Measurements from ENCODE around the gene CHIC2.
"Not testable (repeated sequence)": the region's sequence is repeated elsewhere in the genome, so short reads cannot be mapped to it uniquely, and the experiment has no call there.

Gene CHIC2

DNA sequence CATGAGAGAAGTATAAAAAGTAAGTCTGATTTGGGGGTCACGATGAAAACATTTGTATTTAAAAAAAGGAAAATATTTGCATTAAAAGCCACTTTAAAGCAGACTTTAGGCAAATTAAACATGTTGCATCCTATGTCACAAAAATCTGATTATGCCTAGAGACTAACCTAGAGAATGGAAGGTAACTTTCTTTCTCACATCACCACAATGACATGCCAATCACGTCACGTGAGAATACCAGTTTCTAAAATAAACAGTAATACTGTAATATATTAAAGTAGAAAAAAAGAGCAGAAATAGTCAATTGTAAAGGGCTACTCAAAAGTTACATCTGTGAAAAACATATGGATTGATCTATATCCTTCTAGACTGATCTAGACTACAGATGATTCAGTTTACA lies 3.3 kb downstream of the CHIC2 start:
- TF ChIP-seq, protein P1, sequence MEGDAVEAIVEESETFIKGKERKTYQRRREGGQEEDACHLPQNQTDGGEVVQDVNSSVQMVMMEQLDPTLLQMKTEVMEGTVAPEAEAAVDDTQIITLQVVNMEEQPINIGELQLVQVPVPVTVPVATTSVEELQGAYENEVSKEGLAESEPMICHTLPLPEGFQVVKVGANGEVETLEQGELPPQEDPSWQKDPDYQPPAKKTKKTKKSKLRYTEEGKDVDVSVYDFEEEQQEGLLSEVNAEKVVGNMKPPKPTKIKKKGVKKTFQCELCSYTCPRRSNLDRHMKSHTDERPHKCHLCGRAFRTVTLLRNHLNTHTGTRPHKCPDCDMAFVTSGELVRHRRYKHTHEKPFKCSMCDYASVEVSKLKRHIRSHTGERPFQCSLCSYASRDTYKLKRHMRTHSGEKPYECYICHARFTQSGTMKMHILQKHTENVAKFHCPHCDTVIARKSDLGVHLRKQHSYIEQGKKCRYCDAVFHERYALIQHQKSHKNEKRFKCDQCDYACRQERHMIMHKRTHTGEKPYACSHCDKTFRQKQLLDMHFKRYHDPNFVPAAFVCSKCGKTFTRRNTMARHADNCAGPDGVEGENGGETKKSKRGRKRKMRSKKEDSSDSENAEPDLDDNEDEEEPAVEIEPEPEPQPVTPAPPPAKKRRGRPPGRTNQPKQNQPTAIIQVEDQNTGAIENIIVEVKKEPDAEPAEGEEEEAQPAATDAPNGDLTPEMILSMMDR (IDR thresholded peaks at IDR 0.05; ENCODE audit: low read depth, low read length) = no peak
- no peak for DNase-seq (ENCODE audit: low read depth in 2 of 2)
- H3K4me3 ChIP-seq (replicated peaks in 1 of 2; ENCODE audit: low read depth in 2 of 2, low read length in 2 of 2) = peak overlapping the region in 1 of 2 donors; percentile 83

DNA sequence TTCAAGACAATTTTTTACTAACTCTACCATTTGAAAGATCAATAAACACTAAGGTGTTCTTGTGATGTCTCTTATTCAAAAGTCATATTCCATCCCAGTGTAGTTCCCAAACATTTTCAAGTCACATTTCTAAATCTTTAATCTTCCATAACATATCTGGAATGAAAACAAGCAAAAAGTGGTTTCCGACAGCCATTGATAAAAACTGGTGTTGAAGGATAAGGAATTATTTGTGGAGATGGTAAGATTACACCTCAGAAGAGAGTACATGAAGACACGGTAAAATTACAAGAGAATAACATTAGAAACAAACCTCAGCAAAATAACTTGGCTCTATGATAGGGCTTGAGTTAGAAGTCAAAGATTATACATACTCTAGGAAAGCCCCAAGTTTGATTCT lies 4.3 kb downstream of the CHIC2 start:
- TF ChIP-seq, protein P1 (IDR thresholded peaks at IDR 0.05; ENCODE audit: low read depth, low read length) = no peak
- no peak for DNase-seq (ENCODE audit: low read depth in 2 of 2)
- H3K4me3 ChIP-seq (replicated peaks in 1 of 2; ENCODE audit: low read depth in 2 of 2, low read length in 2 of 2) = peak overlapping the region in 1 of 2 donors; percentile 18

DNA sequence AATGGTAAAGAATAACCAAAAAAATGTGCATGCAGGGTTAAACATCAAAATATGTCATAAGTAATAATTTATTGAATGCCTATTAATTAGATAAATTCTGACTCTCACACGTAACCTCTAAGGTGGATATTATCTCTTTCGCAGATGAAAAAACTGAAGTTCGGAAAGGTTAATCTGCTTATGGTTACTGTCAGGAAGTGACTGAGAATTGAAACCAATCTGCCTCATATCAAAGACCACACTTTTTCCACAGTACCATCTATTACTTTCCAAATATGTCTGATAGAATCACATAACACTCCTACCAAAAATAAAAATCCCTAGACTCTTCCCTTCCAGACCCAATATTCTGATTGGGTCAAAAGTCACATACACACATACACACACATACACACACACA lies 6.2 kb downstream of the CHIC2 start:
- no peak for DNase-seq (ENCODE audit: low read depth in 2 of 2)
- no peak overlapping the region for H3K4me3 ChIP-seq (replicated peaks in 1 of 2; ENCODE audit: low read depth in 2 of 2, low read length in 2 of 2)
- TF ChIP-seq, protein P1 (IDR thresholded peaks at IDR 0.05; ENCODE audit: low read depth, low read length) = no peak

DNA sequence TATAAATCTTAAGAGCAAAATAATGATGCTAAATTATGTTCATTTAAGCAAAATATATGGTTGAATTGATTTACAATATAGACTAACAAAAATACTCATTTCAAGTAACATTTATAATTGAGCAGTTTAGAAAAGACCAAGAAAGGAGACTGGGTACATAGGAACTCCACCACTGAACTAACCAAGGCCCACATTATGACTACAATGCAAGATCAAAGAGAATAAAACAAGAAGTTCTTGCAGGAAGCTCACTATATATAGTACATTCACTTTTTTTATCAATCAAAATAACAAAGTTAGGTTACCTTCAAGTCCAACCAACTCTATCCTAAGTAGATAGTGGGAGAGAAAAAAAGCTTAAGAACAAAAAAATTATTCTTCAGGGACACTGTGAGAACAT lies 8.0 kb downstream of the CHIC2 start:
- no peak for DNase-seq (ENCODE audit: low read depth in 2 of 2)
- H3K4me3 ChIP-seq (replicated peaks in 1 of 2; ENCODE audit: low read depth in 2 of 2, low read length in 2 of 2) = no peak overlapping the region
- TF ChIP-seq, protein P1 (IDR thresholded peaks at IDR 0.05; ENCODE audit: low read depth, low read length) = no peak

DNA sequence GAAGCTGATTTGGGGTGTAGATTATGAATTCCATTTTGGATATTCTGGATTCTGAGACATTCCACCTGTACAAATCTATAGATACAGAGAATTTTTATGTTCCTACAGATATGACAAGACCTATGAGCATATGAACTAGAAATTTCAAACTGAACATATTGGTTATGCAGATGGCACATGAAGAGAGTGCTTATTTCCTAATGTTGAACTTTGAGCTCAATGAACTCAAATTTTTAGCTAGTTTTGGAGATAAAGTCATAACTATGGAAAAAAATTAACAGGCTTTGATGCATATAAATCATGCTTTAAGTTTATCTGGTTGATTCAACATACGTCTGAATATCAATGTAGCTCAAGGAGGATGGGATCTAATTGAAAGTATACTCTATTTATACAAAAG lies 8.9 kb downstream of the CHIC2 start:
- no peak overlapping the region for H3K4me3 ChIP-seq (replicated peaks in 1 of 2; ENCODE audit: low read depth in 2 of 2, low read length in 2 of 2)
- DNase-seq (ENCODE audit: low read depth in 2 of 2) = no peak
- TF ChIP-seq, protein P1 (IDR thresholded peaks at IDR 0.05; ENCODE audit: low read depth, low read length) = no peak

DNA sequence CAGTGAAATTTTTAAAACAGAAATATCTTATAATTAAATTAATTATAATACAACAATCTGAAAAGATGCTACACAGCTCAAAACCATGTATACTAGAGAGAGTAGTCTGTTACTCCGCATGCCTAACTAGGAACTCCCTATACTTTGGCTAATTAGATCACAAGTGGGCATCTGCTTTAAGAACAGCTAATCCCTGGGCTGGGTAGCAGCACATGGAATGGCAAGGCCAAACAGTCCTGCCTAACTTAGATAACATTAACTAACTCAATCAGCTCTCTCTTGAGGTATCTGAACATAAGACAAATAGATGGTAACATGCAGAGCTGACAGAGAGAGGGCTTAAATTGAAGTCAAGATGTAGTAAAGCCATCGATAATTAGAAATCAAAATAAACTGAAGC lies 9.9 kb downstream of the CHIC2 start:
- H3K4me3 ChIP-seq (replicated peaks in 1 of 2; ENCODE audit: low read depth in 2 of 2, low read length in 2 of 2) = no peak overlapping the region
- no peak for DNase-seq (ENCODE audit: low read depth in 2 of 2)
- TF ChIP-seq, protein P1 (IDR thresholded peaks at IDR 0.05; ENCODE audit: low read depth, low read length) = no peak

DNA sequence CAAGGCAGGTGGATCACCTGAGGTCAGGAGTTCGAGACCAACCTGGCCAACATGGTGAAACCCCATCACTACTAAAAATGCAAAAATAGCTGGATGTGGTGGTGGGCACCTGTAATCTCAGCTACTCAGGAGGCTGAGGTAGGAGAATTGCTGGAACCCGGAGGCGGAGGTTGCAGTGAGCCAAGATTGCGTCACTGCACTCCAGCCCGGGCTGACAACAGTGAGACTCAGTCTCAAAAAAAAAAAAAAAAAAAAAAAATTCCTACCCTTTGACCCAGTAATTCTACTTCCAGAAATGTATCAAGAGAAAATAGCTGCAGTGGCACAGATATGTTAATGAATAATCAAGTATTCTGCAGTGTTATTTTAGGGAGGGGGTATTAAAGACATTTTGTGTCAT lies 11.1 kb downstream of the CHIC2 start:
- H3K4me3 ChIP-seq (replicated peaks in 1 of 2; ENCODE audit: low read depth in 2 of 2, low read length in 2 of 2); DNase-seq (ENCODE audit: low read depth in 2 of 2): not testable (repeated sequence)
